K562 (cell line): ENCODE measurements around the gene TXN2. TPM values are rescaled to one million over a fixed set of nuclear protein-coding genes. Genes with fewer than 3 reads are reported as not detected.

Experiments
- ATAC-seq: fragments of 200-7000 bp; cut with Tn5 transposase; 3 replicates; pipeline ENCODE4 v1.9.1; 2020; ENCODE audit warnings: moderate library complexity
- BruUV-seq: library from RNA; stranded (reverse); fragments of 400-500 nt; replicated peaks from 2 replicates; lab custom pipeline; 2021; lab: Mats Ljungman, UMichigan
- CTCF ChIA-PET: fragments of 300-600 bp; formaldehyde crosslinking; extraction: SDS; loops from one replicate; lab custom pipeline; 2021; ENCODE audit warnings: low intra/inter-chr PET ratio; lab: Yijun Ruan, JAX
- POLR2A ChIA-PET: fragments of 300-600, 350-650 bp; sonication (Branson Sonifier 250); formaldehyde crosslinking; extraction: SDS; loops from one replicate; lab custom pipeline; 2021; ENCODE audit warnings: antibody characterized with exemption, inconsistent platforms; lab: Yijun Ruan, JAX
- DNase-seq, 4 experiments: peaks; one replicate each; pipeline versions ENCODE4 v3.0.0 to v3.0.0-alpha.2; 2011 to 2018; ENCODE audit warnings: low spot score in 3 of 4, mixed read lengths in 3 of 4; ENCODE audit errors: extremely low read depth in 1 of 4
- FAIRE-seq: peaks from 2 replicates; lab custom pipeline; 2011; peaks lifted over from hg19 to GRCh38; lab: Jason Lieb, UNC
- H2AFZ ChIP-seq: 2 replicates; pipeline ENCODE4 v1.6.0; 2011; ENCODE audit warnings: low read depth, low read length, control low read depth, inconsistent platforms
- H3K27ac ChIP-seq: fragments of 200-600 bp; 3 replicates; pipeline ENCODE4 v1.8.0; 2011; ENCODE audit warnings: low read depth, mild to moderate bottlenecking, control low read depth, inconsistent platforms, low read length, moderate library complexity, mixed read lengths; ENCODE audit errors: extremely low read depth
- H3K27me3 ChIP-seq, 2 experiments: fragments of 300-600 bp in 1 of 2; 2 replicates in 1 of 2; 3 replicates in 1 of 2; pipeline versions ENCODE4 v1.6.0 to v1.8.0; 2011; ENCODE audit warnings: inconsistent platforms in 2 of 2, low read length in 2 of 2, mild to moderate bottlenecking in 1 of 2, mixed read lengths in 1 of 2, moderate library complexity in 1 of 2; ENCODE audit not compliant: control insufficient read depth in 2 of 2, insufficient read depth in 2 of 2
- H3K36me3 ChIP-seq: fragments of 300-600 bp; 3 replicates; pipeline ENCODE4 v1.8.0; 2011; ENCODE audit warnings: mild to moderate bottlenecking, low read length, inconsistent platforms; ENCODE audit not compliant: control insufficient read depth, insufficient read depth
- H3K4me1 ChIP-seq, 2 experiments: fragments of 200-600 bp in 1 of 2; replicated peaks in 1 of 2; 2 replicates in 1 of 2; 3 replicates in 1 of 2; pipeline versions ENCODE4 v1.5.1 to v1.8.0; 2011; ENCODE audit warnings: inconsistent platforms in 2 of 2, low read length in 2 of 2, mild to moderate bottlenecking in 1 of 2, mixed read lengths in 1 of 2, moderate library complexity in 1 of 2; ENCODE audit not compliant: control insufficient read depth in 2 of 2, insufficient read depth in 2 of 2
- H3K4me2 ChIP-seq: 2 replicates; pipeline ENCODE4 v1.6.1; 2011; ENCODE audit warnings: low read length, control low read depth, inconsistent platforms, mixed read lengths; ENCODE audit not compliant: insufficient read depth
- H3K4me3 ChIP-seq: fragments of 200-600 bp; sonication (generic), shearing (Covaris generic); 2 replicates; pipeline ENCODE4 v1.5.1; 2016; ENCODE audit warnings: control low read depth, inconsistent platforms
- H3K79me2 ChIP-seq: fragments of 200-600 bp; 3 replicates; pipeline ENCODE4 v1.8.0; 2011; ENCODE audit warnings: low read length, inconsistent platforms; ENCODE audit not compliant: control insufficient read depth, insufficient read depth
- H3K9ac ChIP-seq, 2 experiments: 2 replicates each; pipeline versions ENCODE4 v1.6.0 to v1.6.1; 2011; ENCODE audit warnings: low read depth in 2 of 2, low read length in 2 of 2, control low read depth in 1 of 2, inconsistent platforms in 1 of 2, mild to moderate bottlenecking in 1 of 2, mixed read lengths in 1 of 2; ENCODE audit not compliant: insufficient read depth in 1 of 2
- H3K9me1 ChIP-seq: one replicate; pipeline ENCODE4 v1.6.0; 2011; ENCODE audit warnings: inconsistent platforms, mild to moderate bottlenecking, low read length, moderate library complexity; ENCODE audit not compliant: control insufficient read depth, insufficient read depth
- H3K9me3 ChIP-seq: replicated peaks from 2 replicates; pipeline ENCODE4 v1.5.1; 2011; ENCODE audit warnings: low read depth, low read length, inconsistent platforms; ENCODE audit not compliant: control insufficient read depth, insufficient read depth
- H4K20me1 ChIP-seq: replicated peaks from 2 replicates; pipeline ENCODE4 v1.6.1; 2011; ENCODE audit warnings: low read length, inconsistent platforms, mixed read lengths; ENCODE audit not compliant: control insufficient read depth, insufficient read depth
- CSDE1 ChIP-seq, 2 experiments: fragments of 450-650 bp; IDR thresholded peaks; 2 replicates each; pipeline ENCODE4 v1.6.1; 2016; ENCODE audit warnings: mild to moderate bottlenecking in 1 of 2
- FIP1L1 ChIP-seq: fragments of 200-400 bp; formaldehyde crosslinking; IDR thresholded peaks from 2 replicates; pipeline ENCODE4 v1.6.1; 2018; ENCODE audit warnings: mild to moderate bottlenecking, low read depth, low read length; ENCODE audit not compliant: poor library complexity, severe bottlenecking
- NCOA6 ChIP-seq: fragments of 450-650 bp; IDR thresholded peaks from 2 replicates; pipeline ENCODE4 v1.6.1; 2017; ENCODE audit warnings: mild to moderate bottlenecking
- PATZ1 ChIP-seq: fragments of 250-450 bp; sonication (Bioruptor Pico); IDR thresholded peaks from 2 replicates; pipeline ENCODE4 v1.5.0; 2020; ENCODE audit warnings: mild to moderate bottlenecking, borderline replicate concordance
- SLC30A9 ChIP-seq: fragments of 250-450 bp; sonication (Bioruptor Pico); IDR thresholded peaks from 2 replicates; pipeline ENCODE4 v1.8.0; 2022; ENCODE audit warnings: mild to moderate bottlenecking, moderate library complexity
- TCF7 ChIP-seq: sonication (generic); IDR thresholded peaks from 2 replicates; pipeline ENCODE4 v1.6.1; 2016; ENCODE audit warnings: antibody characterized with exemption, borderline replicate concordance
- TRIM24 ChIP-seq, 2 experiments: fragments of 450-650 bp; IDR thresholded peaks; 2 replicates each; pipeline ENCODE4 v1.6.1; 2016
- ZNF184 ChIP-seq: sonication (generic); formaldehyde crosslinking; IDR thresholded peaks from 2 replicates; pipeline ENCODE4 v1.5.0; 2020; ENCODE audit warnings: missing genetic modification reagents
- WGBS: fragments of 100-300 bp; shearing (Covaris generic); methylation state at CpG from one replicate; pipeline ENCODE4 v1.1.6; 2016; ENCODE audit warnings: low coverage, mixed read lengths; ENCODE audit not compliant: insufficient coverage; ENCODE audit errors: missing lambda C conversion rate; 5-methylcytosine and 5-hydroxymethylcytosine counted together
- in situ Hi-C: fragments of 300-500 bp; cut with MboI; formaldehyde crosslinking; loops from 4 replicates; pipeline ENCODE4 v1.15.0; 2018; ENCODE audit warnings: inconsistent platforms, mixed read lengths
- intact Hi-C: fragments of 100-400 bp; cut with micrococcal nuclease; formaldehyde crosslinking; loops from 2 replicates; pipeline ENCODE4 v1.14.2; 2022
- polyA plus RNA-seq, 8 experiments: library from polyadenylated mRNA; depleted of rRNA in 4 of 8; stranded (reverse) in 5 of 8; unstranded in 3 of 8; fragments of >200 nt; fragmentation: Nextera tagmentation in 2 of 8; fragmentation: Illumina TruSeq in 1 of 8; extraction: Ambion mirVana in 2 of 8; extraction: Trizol in 1 of 8; gene quantifications; 2 replicates each; pipeline versions ENCODE4 v1.2.1 to v1.2.3, GENCODE V29; 2011 to 2014; ENCODE audit warnings: inconsistent platforms in 1 of 8, missing spikeins in 1 of 8
- total RNA-seq, 7 experiments: library from RNA; depleted of rRNA in 6 of 7; stranded (reverse); fragments of >200 nt in 6 of 7; fragmentation: Illumina TruSeq in 2 of 7; extraction: Trizol in 2 of 7; gene quantifications; 2 replicates each; pipeline versions ENCODE4 v1.2.1 to v1.2.3, GENCODE V29; 2011 to 2021; ENCODE audit warnings: low replicate concordance in 1 of 7

TXN2 gene
- total and polyA plus RNA-seq, 9 of the 15 experiments (the other 6 are each of a cell fraction or from before 2014, with no cell fraction given) = 48.5 to 399 (median 118) TPM

DNA sequence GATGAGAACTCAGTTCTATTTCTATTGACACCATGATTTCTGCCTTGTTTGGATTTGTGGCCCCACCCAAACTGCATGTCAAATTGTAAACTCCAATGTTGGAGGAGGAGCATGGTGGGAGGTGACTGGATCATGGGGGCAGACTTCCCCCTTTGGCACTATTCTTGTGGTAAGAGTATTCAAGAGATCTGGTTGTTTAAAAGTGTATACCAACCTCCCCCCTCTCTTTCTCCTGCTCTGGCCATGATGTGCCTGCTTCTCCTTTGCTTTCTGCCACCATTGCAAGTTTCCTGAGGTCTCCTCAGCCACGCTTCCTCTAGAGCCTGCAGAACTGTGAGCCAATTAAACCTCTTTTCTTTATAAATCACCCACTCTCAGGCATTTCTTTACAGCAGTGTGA is 33.3 kb upstream of the TXN2 start:
- Histone ChIP-seq H3K9me1 (no peaks in the 10 kb centered on the region), H3K4me1 (no peaks in the 10 kb centered on the region), H3K4me2 (no peak overlapping the region), H3K4me3 (no peak overlapping the region), H3K36me3 (peaks cover 90% of the 10 kb centered on the region), H2AFZ (no peak overlapping the region), H3K79me2 (no peaks in the 10 kb centered on the region), H3K9ac (no peak overlapping the region), H4K20me1 (no peaks in the 10 kb centered on the region), H3K9me3 (no peaks in the 10 kb centered on the region), H3K27ac (no peak overlapping the region), H3K27me3 (no peaks in the 10 kb centered on the region)
- CTCF ChIA-PET = no interaction called here
- FAIRE-seq = no peak
- DNase-seq = no peak
- no TSS peak for BruUV-seq
- TF ChIP-seq FIP1L1 = no peak
- no peak for TF ChIP-seq ZNF184
- no peak for TF ChIP-seq TCF7
- TF ChIP-seq CSDE1 (IDR thresholded peaks at IDR 0.05) = no peak
- TF ChIP-seq PATZ1 (CRISPR knock-in tag) = no peak
- no peak for TF ChIP-seq TRIM24 (IDR thresholded peaks at IDR 0.05)
- no peak for TF ChIP-seq NCOA6
- no peak for TF ChIP-seq SLC30A9 (CRISPR knock-in tag)
- intact Hi-C loops = no loop called here
- 100% methylated on average over 1 of the region's 1 CpG for WGBS
- in situ Hi-C loops = no loop called here
- POLR2A ChIA-PET = interaction anchor here (0.8 to 1.2 kb wide), 2 partner anchors 9 to 15 kb away, joined by 3 to 7 read pairs; partner anchors contain the start of gene EIF3D
- ATAC-seq = no peak
